ENCODE data around the gene NDUFS6.
"Not testable (repeated sequence)": the region's sequence is repeated elsewhere in the genome, so short reads cannot be mapped to it uniquely, and the experiment has no call there.

Gene NDUFS6

GRCh38 chr5:1835431-1835830 lies 34.2 kb downstream of the NDUFS6 start:
- no peak for DNase-seq

- DNase-seq, result no peak
Measured at GRCh38 chr5:1836176-1836890, 35.1 kb downstream of the NDUFS6 start.

- DNase-seq, result no peak
Measured at GRCh38 chr5:1836891-1837880, 36.0 kb downstream of the NDUFS6 start.

DNA sequence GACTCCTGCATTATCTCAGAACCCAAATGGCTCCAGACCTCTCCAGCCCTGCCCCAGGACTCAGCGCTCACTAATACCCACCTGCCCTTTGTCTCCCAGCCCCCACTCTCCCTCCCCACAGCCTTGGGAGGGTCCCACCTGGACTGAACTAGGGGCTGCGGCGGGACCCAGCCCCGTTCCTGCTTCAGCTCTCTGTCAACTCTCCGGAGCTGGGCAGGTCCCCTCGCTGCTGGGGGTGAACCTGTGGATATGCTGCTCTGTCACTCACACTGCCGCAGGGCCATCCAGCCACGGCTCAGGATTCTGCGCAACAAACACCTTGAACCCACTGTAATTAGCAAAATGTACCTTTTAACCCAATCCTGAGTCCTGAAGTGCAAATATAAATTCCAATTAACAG lies 36.8 kb downstream of the NDUFS6 start:
- DNase-seq, result no peak

GRCh38 chr5:1840071-1840547 lies 38.9 kb downstream of the NDUFS6 start:
- DNase-seq, result no peak

DNA sequence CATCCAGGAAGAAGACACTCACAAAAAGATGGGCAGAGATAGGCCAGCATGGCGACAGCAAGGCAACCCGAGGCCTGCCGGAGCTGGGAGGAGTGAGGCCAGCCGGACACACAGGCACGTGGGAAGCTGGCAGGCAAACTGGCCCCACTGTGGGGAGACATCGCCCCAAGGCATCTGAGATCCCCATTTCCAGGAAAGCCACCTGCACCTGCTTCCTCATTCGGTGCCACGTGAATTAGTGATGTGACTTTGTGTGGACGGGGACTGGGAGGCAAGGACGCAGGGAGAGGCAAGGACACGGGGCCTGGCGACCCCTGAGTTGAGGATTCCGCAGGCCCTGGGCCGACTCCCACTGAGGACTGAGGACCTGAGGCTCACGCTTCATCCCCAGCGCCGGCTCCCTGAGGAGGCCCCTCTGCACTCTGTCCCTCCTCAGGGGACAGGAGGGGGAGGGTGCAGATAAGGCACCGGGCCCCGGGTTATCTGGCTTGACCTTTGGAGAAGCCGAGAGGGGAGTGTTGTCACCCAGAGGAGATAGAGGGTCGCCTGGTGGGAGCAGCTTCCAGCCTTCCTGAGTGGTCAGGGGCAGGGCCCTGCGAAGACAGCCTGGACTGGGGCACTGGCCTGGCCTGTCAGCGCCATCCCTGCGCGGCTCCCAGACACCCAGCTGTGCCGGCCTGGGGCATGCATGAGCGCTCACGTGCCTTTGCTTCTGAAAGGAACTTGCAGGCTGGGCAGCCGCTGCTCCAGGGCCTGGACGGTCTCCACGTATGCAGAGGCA lies 39.7 kb downstream of the NDUFS6 start:
- DNase-seq, result no peak

DNA sequence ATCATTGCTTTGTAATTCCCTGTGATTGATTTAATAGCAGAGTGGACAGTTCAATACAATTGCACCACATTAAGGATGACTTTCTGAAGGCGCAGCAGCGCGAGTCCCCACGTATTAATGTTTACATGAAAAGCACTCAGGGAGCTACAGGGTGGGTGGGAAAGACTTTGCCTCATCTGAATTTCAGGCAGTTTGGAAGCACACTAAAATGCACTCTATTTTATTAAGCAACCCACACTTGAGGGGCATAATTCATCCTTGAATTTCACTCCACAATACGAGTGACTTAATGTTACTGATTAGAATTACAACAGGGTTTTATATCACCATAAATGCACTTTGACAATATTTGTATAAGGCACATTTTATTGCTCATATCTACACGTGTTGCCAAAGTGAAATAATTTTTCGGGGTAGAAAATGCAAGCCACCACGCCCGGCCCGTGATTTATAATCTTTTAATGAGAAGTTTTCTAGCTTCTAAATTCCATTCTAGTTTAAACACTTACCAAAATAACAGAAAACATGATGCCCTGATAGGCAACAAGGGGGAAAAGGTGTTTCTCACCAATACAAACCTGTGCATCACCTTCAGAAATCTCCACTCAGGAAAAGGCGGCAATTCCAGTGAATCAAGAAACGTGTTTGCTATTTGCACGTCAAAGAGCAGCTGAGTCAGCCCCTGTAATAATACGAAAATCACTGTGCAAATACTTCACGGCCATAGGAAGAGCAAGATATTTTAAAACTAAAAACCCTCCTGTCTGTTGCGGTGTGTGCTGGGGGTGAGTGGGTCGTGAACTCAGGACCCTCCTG lies 41.0 kb downstream of the NDUFS6 start:
- DNase-seq, result no peak

- DNase-seq, result not testable (repeated sequence)
Measured at GRCh38 chr5:1843761-1844160, 42.6 kb downstream of the NDUFS6 start.

DNA sequence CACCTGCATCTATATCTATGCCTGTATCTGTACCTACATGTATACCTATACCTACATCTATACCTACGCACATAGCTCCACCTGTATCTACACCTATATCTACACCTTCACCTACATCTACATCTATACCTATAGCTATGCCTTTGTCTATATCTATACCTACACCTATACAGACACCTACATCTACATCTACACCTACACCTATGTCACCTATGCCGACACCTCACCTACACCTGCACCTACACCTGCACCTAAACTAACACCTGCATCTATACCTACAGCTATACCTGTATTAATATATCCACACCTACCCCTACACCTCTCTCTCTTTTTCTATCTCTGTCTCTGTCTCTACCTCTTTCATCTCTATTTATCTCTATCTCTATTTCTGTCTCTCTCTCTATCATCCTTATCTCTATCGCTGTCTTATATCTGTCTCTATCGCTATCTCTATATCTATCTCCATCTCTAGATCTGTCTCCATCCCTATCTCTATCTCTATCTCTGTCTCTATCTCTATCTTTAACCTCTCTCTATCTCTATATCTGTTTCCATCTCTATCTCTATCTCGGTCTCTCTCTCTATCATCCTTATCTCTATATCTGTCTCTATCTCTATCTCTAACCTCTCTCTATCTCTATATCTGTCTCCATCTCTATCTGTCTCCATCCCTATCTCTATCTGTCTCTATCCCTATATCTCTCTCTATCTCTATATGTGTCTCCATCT lies 43.7 kb downstream of the NDUFS6 start:
- no peak for DNase-seq

DNA sequence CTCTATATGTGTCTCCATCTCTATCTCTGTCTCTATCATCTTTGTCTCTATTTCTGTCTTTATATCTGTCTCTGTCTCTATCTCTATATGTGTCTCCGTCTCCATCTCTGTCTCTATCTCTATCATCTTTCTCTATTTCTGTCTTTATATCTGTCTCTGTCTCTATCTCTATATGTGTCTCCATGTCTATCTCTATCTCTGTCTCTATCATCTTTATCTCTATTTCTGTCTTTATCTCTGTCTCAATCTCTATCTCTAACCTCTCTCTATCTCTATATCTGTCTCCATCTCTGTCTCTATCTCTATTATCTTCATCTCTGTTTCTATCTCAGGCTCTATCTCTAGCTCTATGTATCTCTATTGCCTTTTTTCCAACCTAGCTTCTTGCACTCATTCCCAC lies 44.5 kb downstream of the NDUFS6 start:
- no peak for DNase-seq

- DNase-seq, result no peak
Measured at GRCh38 chr5:1846583-1846982, 45.4 kb downstream of the NDUFS6 start.

- no peak for DNase-seq
Measured at GRCh38 chr5:1847056-1847455, 45.8 kb downstream of the NDUFS6 start.

- DNase-seq, result no peak
Measured at GRCh38 chr5:1847611-1848010, 46.4 kb downstream of the NDUFS6 start.

- no peak for DNase-seq
Measured at GRCh38 chr5:1850324-1851154, 49.3 kb downstream of the NDUFS6 start.

GRCh38 chr5:1851290-1851934 lies 50.2 kb downstream of the NDUFS6 start:
- DNase-seq, result no peak

DNA sequence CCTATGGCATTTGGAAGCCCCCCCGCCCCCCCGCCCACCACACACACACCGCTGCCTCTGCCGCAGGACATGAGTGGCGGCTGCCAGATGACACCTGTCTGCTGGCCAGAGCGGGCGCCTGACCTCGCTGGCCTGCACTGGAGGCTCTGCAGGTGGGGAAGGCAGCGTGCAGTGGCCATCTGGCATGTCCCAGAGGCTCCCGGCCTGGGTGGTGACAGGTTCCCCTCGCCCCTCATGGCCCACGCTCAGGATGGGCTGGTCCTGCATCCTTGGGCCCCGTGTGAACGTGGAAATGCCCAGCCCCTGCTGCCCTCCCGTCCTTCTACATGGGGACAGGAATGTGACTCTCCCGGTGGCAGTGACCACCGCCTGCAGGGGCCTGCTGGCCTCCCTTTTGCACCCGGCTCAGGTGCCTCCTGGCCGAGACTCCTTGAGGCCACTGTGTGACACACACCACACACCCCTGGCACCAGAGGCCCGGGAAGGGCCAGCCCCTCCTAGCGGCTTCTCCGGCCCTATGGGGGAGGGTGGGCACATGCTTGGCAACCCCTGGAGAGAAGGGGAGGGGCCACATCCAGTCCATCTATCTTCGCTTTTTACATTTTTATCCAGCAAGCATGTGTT lies 51.2 kb downstream of the NDUFS6 start:
- no peak for DNase-seq

- no peak for DNase-seq
Measured at GRCh38 chr5:1853531-1853930, 52.3 kb downstream of the NDUFS6 start.

GRCh38 chr5:1855075-1855474 lies 53.9 kb downstream of the NDUFS6 start:
- DNase-seq, result no peak

- no peak for DNase-seq
Measured at GRCh38 chr5:1855596-1855995, 54.4 kb downstream of the NDUFS6 start.
